HG02678 (cell line): ENCODE results near the gene RFLNA.

Experiments used
- ATAC-seq: cut with Tn5 transposase; IDR thresholded peaks from one replicate; pipeline ENCODE4 v1.9.1; 2021; ENCODE audit warnings: mild to moderate bottlenecking, moderate library complexity; ENCODE audit not compliant: unreplicated experiment

The RFLNA gene

DNA sequence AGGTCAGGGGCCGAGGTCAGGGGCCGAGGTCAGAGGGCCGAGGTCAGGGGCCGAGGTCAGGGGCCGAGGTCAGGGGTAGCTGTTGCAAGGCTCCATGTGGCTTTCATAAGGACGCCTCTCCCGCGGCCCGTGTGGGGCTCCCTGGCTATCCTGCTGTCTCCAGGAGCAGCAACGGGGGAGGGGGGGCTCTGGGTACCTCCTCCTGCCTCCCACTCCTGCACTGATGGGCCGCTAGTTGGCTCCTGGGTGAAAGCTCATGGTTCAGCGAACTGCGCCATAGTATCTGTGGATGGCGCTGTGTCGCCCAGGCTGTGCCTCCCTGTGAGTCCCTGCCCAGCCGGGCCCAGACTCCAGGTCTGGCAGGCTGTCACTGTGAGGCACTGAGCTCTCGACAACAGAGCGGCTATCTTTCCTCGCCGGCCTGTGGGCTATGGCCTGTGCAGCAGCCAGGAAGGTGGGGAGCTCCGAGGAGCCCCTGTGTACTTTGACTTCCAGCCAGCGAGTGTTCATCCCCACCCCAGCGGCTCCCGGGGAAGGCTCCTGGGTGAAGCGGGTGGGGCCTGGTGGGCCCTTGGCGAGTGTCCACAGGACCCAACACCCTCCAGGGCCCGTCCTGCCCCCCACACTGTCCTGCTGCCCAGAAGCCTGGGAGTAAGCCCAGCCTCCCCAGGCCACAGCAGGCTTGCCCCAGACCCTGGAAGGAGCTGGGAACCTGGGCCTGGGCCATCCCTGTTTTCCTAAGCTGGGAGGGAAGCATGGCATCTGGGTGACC lies 8.1 kb downstream of the RFLNA start:
- no peak for ATAC-seq

- ATAC-seq = no peak
Measured at GRCh38 chr12:124303579-124304313, 8.9 kb downstream of the RFLNA start.

DNA sequence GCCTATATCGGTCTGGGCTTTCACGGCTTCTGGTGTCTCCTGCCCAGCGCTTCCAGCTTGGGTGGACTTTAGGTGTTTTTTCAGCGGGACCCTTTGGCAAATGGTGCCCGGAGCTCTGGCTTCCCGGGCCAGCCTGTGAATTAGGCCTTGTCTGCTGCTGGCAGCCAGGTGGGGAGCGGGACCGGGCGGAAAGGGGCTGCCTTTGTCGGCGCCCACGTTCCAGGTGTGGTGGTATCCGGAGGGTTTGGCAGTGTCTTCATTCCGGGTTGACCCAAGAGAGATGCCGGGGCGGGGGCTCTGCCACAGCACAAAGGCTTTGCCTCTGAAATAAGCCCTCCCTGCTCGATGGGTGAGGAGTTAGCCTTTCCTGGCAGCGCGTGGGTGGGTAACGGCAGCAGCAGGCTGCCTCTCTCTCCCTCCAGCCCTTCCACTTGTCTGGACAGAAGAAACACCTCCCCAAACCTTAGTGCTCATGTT lies 9.5 kb downstream of the RFLNA start:
- no peak for ATAC-seq

- ATAC-seq = no peak
Measured at GRCh38 chr12:124305136-124305535, 10.2 kb downstream of the RFLNA start.

DNA sequence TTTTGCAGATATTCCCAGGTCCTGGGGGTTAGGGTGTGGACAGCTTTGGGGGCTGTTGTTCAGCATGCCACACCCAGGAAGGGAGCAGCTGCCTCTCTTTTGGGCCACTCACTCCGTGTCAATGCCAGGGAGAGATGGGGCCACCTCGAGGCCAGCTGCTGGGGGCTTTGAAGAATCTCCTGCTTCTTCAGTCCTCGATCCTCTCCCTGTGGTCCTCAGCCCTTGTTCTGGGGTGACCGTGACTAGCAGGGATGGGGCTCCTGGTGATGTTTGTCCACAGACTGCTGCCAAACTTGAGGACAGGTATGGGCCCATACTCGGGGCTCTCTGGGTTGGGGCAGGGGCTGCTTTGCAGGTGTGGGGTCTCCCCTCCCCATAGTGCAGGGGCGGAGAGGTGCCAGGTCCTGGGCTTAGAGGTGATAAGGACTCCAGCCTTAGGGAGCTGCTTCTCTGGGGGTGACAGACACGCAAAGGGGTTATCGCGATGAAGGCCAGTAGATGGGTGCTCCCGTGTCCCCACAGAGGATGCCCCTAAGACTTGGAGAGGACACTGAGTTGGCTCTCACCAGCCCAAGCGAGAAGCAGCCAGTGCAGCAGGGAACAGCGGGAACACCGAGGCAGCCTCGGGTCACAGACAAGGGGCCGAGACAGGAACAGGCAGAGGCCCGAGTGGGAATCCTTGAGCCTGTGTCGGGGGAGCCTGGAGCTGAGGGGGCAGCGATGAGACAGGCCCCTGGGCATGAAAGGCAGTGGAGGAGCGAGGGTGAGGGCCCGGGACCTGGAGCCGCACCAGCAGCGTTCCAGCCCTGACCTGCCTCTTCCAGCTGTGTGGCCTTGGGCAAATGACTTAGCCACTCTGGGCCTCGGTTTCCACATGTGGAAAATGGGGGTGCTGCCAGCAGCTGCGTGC lies 11.1 kb downstream of the RFLNA start:
- ATAC-seq = no peak

DNA sequence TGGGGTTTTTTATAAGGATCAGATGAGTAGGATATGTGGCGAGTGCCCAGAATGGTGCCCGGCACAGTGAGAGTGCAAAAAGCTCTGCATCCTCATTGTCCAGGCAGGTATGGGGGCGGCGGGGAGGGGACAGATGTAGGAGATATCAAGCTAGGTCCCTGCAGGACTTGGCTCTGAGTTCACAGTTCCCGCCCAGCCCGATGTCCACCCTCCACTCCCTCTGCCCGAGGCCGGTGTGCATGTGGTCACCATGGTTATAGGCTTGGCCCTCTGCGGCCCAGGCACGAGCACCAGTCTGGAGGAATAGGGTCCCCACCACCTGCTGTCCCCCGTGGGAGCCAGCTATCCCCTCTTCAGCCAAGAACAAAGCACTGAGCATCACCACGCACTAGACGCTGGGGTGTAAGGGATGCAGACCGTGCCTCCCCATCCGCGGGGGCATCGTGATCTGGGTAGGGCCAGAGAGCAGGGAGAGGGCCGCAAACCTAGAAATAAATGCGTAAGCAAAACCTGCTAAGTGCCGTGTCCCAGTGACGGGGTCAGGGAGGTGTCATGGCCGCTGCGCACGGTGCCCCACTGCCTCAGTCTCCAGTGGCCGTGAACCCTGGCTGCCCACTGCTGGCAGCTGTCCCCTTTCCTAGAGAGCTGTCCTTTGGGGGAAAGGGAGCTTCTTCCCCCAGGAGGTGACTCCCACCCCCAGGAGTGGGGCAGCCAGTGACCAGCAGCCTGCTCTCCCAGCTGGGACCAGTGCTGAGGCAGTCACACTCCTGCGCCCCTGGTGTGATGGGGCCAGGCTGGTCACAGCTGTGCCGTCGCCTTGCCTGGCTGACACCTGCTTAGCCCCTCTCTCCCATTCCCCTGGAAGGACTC lies 12.0 kb downstream of the RFLNA start:
- no peak for ATAC-seq

- ATAC-seq = no peak
Measured at GRCh38 chr12:124307556-124307825, 12.6 kb downstream of the RFLNA start.

DNA sequence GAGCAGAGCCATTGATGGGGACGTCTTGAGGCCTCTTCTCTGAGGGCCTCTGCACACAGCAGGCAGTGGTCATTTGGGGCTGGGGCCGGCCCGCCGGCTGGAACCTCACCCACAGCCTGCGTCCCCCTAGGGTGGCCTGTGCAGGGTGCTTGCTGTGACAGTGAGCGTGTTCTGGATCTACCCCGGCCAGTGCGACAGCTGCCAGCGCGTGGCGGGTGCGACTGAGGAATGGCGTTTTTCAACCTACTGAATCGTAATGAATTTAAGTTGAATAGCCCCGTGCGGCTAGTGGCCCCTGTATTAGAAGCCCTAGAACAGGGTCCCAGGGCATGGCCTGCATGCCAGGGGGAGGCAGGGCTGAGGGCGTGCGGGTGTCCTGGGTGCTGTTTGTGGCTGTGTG lies 13.8 kb downstream of the RFLNA start:
- ATAC-seq = no peak

DNA sequence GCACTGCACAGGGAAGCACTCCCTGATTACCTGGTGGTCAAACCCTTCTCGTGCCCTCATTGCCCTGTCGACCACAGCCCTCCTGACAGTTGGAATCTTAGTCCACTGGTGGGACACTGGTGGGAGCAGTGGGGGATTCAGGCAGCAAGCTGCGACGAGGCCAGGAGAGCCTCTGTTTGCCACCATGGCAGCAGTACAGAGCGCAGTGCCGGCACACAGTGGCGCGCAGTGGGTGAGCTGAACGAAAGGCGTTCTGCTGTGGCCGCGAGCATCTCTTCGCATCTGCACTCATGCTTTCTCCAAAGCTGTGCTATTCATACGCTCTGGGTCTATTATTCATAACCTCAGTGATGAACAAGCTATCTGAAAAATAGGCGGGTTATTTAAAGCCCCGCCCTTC lies 14.3 kb downstream of the RFLNA start:
- no peak for ATAC-seq

DNA sequence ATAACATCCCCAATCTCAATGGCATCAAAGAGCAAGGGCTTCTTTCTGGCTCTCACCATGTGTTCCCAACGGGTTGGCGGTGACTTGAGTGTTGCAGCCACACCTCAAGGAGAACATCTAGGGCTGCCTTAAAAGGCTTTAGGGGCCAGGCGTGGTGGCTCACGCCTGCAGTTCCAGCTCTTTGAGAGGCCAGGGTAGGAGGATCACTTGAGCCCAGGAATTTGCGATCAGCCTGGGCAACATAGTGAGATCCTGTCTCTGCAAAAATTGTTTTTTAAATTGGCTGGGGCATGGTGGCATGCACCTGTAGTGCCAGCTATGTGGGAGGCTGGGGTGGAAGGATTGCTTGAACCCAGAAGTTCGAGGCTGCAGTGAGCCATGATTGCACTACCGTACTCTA lies 14.9 kb downstream of the RFLNA start:
- ATAC-seq = no peak

DNA sequence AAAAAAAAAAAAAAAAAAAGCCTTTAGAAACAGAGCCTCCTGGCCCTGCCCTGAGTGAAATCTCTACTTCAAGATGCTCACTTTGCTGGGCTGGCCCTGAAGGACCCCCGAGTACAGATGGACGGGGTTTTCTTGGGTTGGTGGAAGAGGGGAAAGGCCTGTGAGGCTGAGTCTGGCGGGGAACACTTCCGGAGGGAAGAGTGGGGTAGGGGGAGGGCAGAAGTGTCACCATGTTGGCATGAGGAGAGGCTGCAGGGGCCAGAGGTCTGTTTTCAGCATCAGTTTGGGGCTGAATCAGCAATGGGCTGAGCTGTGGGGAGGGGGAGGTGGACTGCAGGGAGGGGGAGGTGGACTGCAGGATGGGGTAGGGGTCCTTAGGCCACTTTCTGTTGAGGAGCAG lies 15.3 kb downstream of the RFLNA start:
- ATAC-seq = no peak

GRCh38 chr12:124310785-124311184 lies 15.9 kb downstream of the RFLNA start:
- no peak for ATAC-seq

DNA sequence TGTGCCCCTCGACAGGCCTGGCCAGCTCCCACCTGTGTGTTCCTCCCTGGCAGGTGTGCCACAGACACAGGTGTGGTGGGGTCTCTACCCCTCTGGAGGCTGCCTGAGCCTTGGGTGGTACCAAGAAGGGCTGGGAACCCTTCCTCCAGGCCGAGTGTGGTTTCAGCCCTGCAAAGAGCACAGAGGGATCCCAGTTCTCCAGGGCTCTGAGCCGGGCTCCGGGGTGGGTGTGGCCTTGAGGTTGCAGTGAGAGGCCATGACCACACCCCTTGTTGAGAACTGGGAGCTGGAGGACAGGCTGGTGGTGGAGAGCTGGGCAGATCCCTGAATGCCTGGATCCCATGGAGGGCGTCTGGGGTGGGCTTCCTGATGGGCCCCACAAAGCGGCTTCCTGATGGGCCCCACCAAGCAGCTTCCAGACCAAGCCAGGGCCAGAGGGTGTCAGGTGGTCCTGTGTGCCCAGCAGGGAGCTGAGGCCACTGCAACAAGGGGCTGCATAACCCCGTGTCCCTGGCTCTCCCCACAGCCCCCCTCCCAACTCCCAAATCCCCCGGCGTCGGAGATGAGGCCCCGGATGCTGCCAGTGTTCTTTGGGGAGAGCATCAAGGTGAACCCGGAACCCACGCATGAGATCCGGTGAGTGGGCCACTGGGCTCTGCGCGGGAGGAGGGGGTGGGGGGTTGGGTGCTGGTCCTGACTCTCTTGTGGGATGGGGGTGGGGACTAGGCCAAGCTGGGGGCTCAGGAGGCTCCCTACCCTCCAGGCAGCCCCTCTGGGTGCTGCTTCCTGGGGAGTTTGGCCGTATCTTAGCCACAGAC lies 16.6 kb downstream of the RFLNA start:
- ATAC-seq = no peak

DNA sequence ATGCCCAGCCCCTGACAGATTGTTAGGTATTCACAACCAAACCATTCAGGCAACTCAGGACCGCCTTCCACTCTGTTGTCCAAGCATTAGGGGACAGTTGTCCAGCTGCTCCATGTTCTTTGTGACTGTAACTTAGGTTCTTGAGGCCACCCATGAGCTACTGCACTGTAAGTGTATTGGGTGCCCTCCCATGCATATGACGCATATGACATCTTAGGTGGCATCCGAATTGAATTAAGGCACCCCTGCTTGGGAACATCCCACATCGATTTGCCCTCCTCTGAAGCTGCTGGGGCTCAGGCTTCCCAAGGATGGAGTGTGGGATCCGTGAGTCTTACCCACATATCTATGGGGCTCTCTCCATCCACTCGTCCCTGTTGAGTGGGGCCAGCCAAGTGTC lies 17.7 kb downstream of the RFLNA start:
- no peak for ATAC-seq

DNA sequence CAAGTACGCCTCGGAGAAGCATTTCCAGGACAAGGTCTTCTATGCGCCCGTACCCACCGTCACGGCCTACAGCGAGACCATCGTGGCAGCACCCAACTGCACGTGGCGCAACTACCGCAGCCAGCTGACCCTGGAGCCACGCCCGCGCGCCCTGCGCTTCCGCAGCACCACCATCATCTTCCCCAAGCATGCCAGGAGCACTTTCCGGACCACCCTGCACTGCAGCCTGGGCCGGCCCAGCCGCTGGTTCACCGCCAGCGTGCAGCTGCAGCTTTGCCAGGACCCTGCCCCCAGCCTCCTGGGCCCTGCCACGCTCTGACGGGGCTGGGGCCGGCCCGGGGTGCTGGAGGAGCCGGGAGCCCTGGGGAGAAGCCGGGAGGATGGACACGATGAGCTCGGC lies 19.3 kb downstream of the RFLNA start:
- ATAC-seq = no peak

- ATAC-seq = no peak
Measured at GRCh38 chr12:124314766-124315165, 19.9 kb downstream of the RFLNA start.

DNA sequence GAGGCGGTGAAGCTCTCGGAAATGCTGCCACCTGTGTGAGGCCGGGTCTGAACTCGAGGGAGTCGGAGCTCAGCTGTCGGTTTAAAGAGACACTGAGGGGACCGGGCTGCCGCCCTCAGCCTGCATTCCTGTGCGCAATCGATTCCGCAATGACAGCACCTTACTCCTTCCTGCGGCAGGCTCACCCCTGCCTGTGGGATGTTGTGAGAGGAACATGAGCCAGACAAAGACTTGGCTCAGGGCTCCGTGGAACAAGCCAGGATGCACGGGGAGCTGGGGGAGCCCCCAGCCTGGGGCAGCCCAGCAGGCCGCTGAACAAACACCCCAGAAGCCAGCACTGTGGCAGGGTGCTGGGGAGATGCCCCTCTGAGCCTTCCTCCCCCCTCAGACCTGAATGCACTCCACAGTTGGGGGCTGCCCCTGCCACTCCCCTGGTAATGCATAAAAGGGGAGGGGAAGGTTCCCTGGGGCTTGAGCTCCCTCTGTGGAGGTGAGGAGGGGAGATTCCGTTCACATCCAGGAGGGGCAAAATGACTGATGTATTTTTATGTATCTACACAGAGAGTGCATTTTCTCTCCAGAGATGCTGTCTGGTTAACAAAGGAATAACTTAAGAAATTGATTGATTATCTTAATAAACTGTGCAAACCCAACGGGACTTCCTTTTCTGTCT lies 20.6 kb downstream of the RFLNA start:
- no peak for ATAC-seq

DNA sequence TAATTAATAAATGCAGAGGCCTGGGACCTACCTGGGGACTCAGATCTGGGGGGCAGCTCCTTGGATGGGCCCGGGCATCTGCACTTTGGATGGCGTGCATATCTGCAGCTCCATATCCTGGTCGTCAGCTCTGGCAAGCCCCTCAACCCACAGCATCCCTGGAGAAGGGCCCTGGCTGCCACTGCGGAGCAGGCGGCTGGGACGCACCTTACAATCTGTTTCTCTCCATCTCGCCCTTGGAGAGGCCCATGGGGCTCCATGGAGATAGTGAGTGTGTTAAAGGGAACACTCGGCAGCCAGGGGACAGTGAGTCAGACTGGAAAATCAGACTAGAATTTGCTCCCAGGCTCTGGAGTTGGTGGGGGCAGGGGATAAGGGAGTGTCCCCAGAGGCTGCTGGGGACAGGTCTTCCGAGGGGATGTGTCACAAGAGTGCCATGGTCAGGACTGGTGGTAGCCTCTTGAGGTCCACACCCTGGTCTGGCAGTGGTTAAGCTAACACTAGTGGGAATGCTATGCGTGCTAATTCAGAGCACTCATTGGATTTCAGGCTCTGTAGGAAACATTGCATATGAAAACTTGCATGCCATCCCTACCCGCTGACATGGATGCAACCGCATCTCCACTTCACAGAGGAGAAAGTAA lies 21.5 kb downstream of the RFLNA start:
- no peak for ATAC-seq

GRCh38 chr12:124317400-124317799 lies 22.5 kb downstream of the RFLNA start:
- ATAC-seq = no peak
